OCI-LY7 (cell line): ENCODE measurements around the gene SMOC2.

Experiments
- CTCF ChIP-seq: fragments of 200-600 bp; sonication (generic); conservative IDR thresholded peaks from 2 replicates; pipeline ENCODE4 v1.5.1; 2014; ENCODE audit warnings: mild to moderate bottlenecking, antibody characterized with exemption, low read length, moderate library complexity, mixed read lengths
- EZH2phosphoT487 ChIP-seq: fragments of 200-600 bp; sonication (generic); IDR thresholded peaks from 2 replicates; pipeline ENCODE4 v1.6.1; 2018; ENCODE audit warnings: low read depth, borderline replicate concordance, mild to moderate bottlenecking, mixed run types, antibody characterized with exemption, low read length, moderate library complexity, mixed read lengths

GRCh38 chr6:168641446-168641845, 200.5 kb downstream of the SMOC2 start:
- TF ChIP-seq CTCF (no peak), EZH2phosphoT487 (no peak)
